CD4-positive, alpha-beta T cell (primary cell): ENCODE measurements around the gene ADAM10. TPM values are rescaled to one million over a fixed set of nuclear protein-coding genes. Genes with fewer than 3 reads are reported as not detected.

Source experiments
- ATAC-seq: fragments of 200-7000 bp; cut with Tn5 transposase; one replicate; pipeline ENCODE4 v1.10.0; 2022; ENCODE audit warnings: mild to moderate bottlenecking; ENCODE audit not compliant: poor library complexity
- CTCF ChIA-PET: fragments of 350-600 bp; sonication (Branson Sonifier 250); formaldehyde crosslinking; loops from one replicate; lab custom pipeline; 2021; ENCODE audit warnings: antibody characterized with exemption, inconsistent platforms; lab: Charles Lee
- POLR2A ChIA-PET: fragments of 350-600 bp; sonication (Branson Sonifier 250); formaldehyde crosslinking; loops from one replicate; lab custom pipeline; 2021; ENCODE audit warnings: antibody characterized with exemption, inconsistent platforms; lab: Charles Lee
- DNase-seq, 14 experiments: peaks; one replicate each; pipeline ENCODE4 v3.0.0-alpha.2; 2013 to 2020; ENCODE audit warnings: mixed read lengths in 2 of 14
- H3K27ac ChIP-seq, 2 donors: one replicate each; pipeline versions ENCODE4 v1.5.1 to v1.7.0; 2013; ENCODE audit warnings: low read length in 2 of 2, low read depth in 1 of 2, mild to moderate bottlenecking in 1 of 2
- H3K27me3 ChIP-seq, 2 experiments: 1 replicate in 1 of 2; 2 replicates in 1 of 2; pipeline versions ENCODE4 v1.6.1 to v1.7.0; 2013; ENCODE audit warnings: low read length in 2 of 2, control low read depth in 1 of 2, mild to moderate bottlenecking in 1 of 2, moderate library complexity in 1 of 2; ENCODE audit not compliant: insufficient read depth in 2 of 2, control insufficient read depth in 1 of 2
- H3K36me3 ChIP-seq: one replicate; pipeline ENCODE4 v1.6.1; 2013; ENCODE audit warnings: low read length, control low read depth; ENCODE audit not compliant: insufficient read depth
- H3K4me1 ChIP-seq: one replicate; pipeline ENCODE4 v1.6.1; 2013; ENCODE audit warnings: low read length, control low read depth; ENCODE audit not compliant: insufficient read depth
- H3K4me3 ChIP-seq: one replicate; pipeline ENCODE4 v1.5.1; 2013; ENCODE audit warnings: mild to moderate bottlenecking, low read length, moderate library complexity
- H3K9me3 ChIP-seq, 2 experiments: 1 replicate in 1 of 2; 2 replicates in 1 of 2; pipeline versions ENCODE4 v1.6.1 to v1.7.0; 2013; ENCODE audit warnings: low read length in 2 of 2, mild to moderate bottlenecking in 2 of 2, control low read depth in 1 of 2, moderate library complexity in 1 of 2; ENCODE audit not compliant: control insufficient read depth in 1 of 2, insufficient read depth in 1 of 2
- H3K27ac Mint-ChIP-seq: one replicate; pipeline ENCODE4 v1.8.0; 2020; ENCODE audit warnings: mixed read lengths
- H3K27me3 Mint-ChIP-seq: one replicate; pipeline ENCODE4 v1.8.0; 2021; ENCODE audit warnings: mixed read lengths
- H3K36me3 Mint-ChIP-seq: one replicate; pipeline ENCODE4 v1.8.0; 2021; ENCODE audit warnings: low read depth, mixed read lengths
- H3K4me1 Mint-ChIP-seq: one replicate; pipeline ENCODE4 v1.8.0; 2021; ENCODE audit warnings: low read depth, mixed read lengths
- H3K4me3 Mint-ChIP-seq: one replicate; pipeline ENCODE4 v1.8.0; 2020; ENCODE audit warnings: mild to moderate bottlenecking, mixed read lengths
- H3K9me3 Mint-ChIP-seq: one replicate; pipeline ENCODE4 v1.8.0; 2020; ENCODE audit warnings: mixed read lengths
- CTCF ChIP-seq: fragments of 200-600 bp; IDR thresholded peaks from one replicate; pipeline ENCODE4 v1.8.0; 2022; ENCODE audit warnings: antibody characterized with exemption, mild to moderate bottlenecking
- intact Hi-C, 2 experiments: fragments of 100-400 bp; cut with DNase I in 1 of 2; cut with micrococcal nuclease in 1 of 2; formaldehyde crosslinking; loops; one replicate each; pipeline versions ENCODE4 v1.15.1 to v1.9.0; 2023 to 2025; cut with DNase I, micrococcal nuclease
- total RNA-seq, 174 experiments: library from RNA in 2 of 174; stranded (reverse) in 2 of 174; gene quantifications; one replicate each; pipeline ENCODE4 v1.2.3 and lab custom pipeline; 2021 to 2026

Gene ADAM10
- total RNA-seq, 2 experiments from 2014 or later, result 70.5 to 80.4 TPM

GRCh38 chr15:58676766-58677165 lies 72.7 kb downstream of the ADAM10 start:
- H3K4me1 ChIP-seq, result no peaks in the 10 kb centered on the region
- TF ChIP-seq CTCF, result no peak
- no peaks in the 10 kb centered on the region for H3K27me3 ChIP-seq
- H3K4me3 Mint-ChIP-seq, result no peak overlapping the region
- no peaks in the 10 kb centered on the region for H3K9me3 Mint-ChIP-seq
- no peak overlapping the region for H3K4me3 ChIP-seq
- intact Hi-C loops, result no loop called here
- CTCF ChIA-PET, result no interaction called here
- no peak for ATAC-seq
- H3K27ac Mint-ChIP-seq, result no peak overlapping the region
- peaks cover 19% of the 10 kb centered on the region for H3K36me3 ChIP-seq
- H3K27me3 Mint-ChIP-seq, result no peaks in the 10 kb centered on the region
- peaks cover 61% of the 10 kb centered on the region for H3K36me3 Mint-ChIP-seq
- H3K4me1 Mint-ChIP-seq, result peaks cover 9% of the 10 kb centered on the region
- no peak overlapping the region for H3K27ac ChIP-seq
- POLR2A ChIA-PET, result interaction anchor here (0.7 kb wide), 1 partner anchor 129 kb away, joined by 6 read pairs; no protein-coding TSS in a partner anchor
- H3K9me3 ChIP-seq, result no peaks in the 10 kb centered on the region
- DNase-seq, result no peak

- H3K4me3 ChIP-seq, result no peak overlapping the region
- H3K4me1 ChIP-seq, result no peaks in the 10 kb centered on the region
- DNase-seq (no peak), ATAC-seq (no peak)
- H3K9me3 ChIP-seq, result no peaks in the 10 kb centered on the region
- peaks cover 62% of the 10 kb centered on the region for H3K36me3 Mint-ChIP-seq
- TF ChIP-seq CTCF, result no peak
- H3K4me3 Mint-ChIP-seq, result no peak overlapping the region
- peaks cover 5% of the 10 kb centered on the region for H3K4me1 Mint-ChIP-seq
- H3K27me3 Mint-ChIP-seq, result no peaks in the 10 kb centered on the region
- peaks cover 4% of the 10 kb centered on the region for H3K36me3 ChIP-seq
- H3K27ac ChIP-seq, result no peak overlapping the region
- CTCF ChIA-PET, result no interaction called here
- no peaks in the 10 kb centered on the region for H3K27me3 ChIP-seq
- H3K9me3 Mint-ChIP-seq, result no peaks in the 10 kb centered on the region
- intact Hi-C loops, result no loop called here
- POLR2A ChIA-PET, result no interaction called here
- H3K27ac Mint-ChIP-seq, result no peak overlapping the region
Measured at GRCh38 chr15:58671186-58671585, 78.3 kb downstream of the ADAM10 start.

GRCh38 chr15:58669108-58669507 lies 80.4 kb downstream of the ADAM10 start:
- Mint-ChIP-seq H3K27me3 (no peaks in the 10 kb centered on the region), H3K36me3 (peaks cover 70% of the 10 kb centered on the region), H3K27ac (no peak overlapping the region), H3K4me1 (peaks cover 5% of the 10 kb centered on the region), H3K9me3 (no peaks in the 10 kb centered on the region), H3K4me3 (no peak overlapping the region)
- DNase-seq, result no peak
- no peaks in the 10 kb centered on the region for H3K27me3 ChIP-seq
- ChIA-PET POLR2A (no interaction called here), CTCF (interaction anchor here (0.6 kb wide), 1 partner anchor 242 kb away, joined by 4 read pairs; no protein-coding TSS in a partner anchor)
- H3K4me1 ChIP-seq, result no peaks in the 10 kb centered on the region
- no peak overlapping the region for H3K4me3 ChIP-seq
- H3K9me3 ChIP-seq, result no peaks in the 10 kb centered on the region
- ATAC-seq, result no peak
- intact Hi-C loops, result no loop called here
- H3K36me3 ChIP-seq, result peaks cover 8% of the 10 kb centered on the region
- H3K27ac ChIP-seq, result no peak overlapping the region
- TF ChIP-seq CTCF, result no peak
